GM12864 (cell line): ENCODE measurements around the gene LRRC2.

ENCODE experiments used
- DNase-seq: peaks from one replicate; pipeline ENCODE4 v3.0.0-alpha.2; 2011; ENCODE audit warnings: low read depth
- H3K4me3 ChIP-seq: 2 replicates; pipeline ENCODE4 v1.5.1; 2011; ENCODE audit warnings: mild to moderate bottlenecking, low read depth, low read length, control low read depth
- TF ChIP-seq, protein P1 (sequence below): IDR thresholded peaks from 2 replicates; pipeline ENCODE4 v1.5.1; 2011; ENCODE audit warnings: low read depth, mild to moderate bottlenecking, moderate library complexity, low read length, control low read depth, inconsistent platforms; ENCODE audit errors: missing control alignments

The LRRC2 gene

DNA sequence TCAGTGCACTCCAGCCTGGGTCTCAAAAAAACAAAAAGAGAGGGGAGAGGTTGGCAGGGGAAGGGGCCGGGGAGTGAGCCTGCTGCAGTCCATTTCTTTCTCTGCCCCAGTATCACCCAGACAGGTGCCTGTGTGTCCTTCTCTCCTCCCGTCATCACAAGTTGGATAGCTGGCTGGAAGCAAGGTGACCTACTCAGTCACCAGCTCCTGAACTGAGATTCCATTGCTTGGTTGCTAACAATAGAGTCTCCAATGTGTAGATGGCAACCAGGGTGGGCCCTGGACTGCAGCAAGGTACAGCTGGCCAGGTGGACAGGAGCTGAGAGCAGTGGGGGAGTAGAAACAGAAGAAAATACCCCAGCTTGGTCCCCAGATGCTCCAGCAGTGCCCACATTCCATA is 4.6 kb downstream of the LRRC2 start:
- DNase-seq, result no peak
- H3K4me3 ChIP-seq, result no peak overlapping the region
- TF ChIP-seq, protein P1, sequence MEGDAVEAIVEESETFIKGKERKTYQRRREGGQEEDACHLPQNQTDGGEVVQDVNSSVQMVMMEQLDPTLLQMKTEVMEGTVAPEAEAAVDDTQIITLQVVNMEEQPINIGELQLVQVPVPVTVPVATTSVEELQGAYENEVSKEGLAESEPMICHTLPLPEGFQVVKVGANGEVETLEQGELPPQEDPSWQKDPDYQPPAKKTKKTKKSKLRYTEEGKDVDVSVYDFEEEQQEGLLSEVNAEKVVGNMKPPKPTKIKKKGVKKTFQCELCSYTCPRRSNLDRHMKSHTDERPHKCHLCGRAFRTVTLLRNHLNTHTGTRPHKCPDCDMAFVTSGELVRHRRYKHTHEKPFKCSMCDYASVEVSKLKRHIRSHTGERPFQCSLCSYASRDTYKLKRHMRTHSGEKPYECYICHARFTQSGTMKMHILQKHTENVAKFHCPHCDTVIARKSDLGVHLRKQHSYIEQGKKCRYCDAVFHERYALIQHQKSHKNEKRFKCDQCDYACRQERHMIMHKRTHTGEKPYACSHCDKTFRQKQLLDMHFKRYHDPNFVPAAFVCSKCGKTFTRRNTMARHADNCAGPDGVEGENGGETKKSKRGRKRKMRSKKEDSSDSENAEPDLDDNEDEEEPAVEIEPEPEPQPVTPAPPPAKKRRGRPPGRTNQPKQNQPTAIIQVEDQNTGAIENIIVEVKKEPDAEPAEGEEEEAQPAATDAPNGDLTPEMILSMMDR, result no peak

DNA sequence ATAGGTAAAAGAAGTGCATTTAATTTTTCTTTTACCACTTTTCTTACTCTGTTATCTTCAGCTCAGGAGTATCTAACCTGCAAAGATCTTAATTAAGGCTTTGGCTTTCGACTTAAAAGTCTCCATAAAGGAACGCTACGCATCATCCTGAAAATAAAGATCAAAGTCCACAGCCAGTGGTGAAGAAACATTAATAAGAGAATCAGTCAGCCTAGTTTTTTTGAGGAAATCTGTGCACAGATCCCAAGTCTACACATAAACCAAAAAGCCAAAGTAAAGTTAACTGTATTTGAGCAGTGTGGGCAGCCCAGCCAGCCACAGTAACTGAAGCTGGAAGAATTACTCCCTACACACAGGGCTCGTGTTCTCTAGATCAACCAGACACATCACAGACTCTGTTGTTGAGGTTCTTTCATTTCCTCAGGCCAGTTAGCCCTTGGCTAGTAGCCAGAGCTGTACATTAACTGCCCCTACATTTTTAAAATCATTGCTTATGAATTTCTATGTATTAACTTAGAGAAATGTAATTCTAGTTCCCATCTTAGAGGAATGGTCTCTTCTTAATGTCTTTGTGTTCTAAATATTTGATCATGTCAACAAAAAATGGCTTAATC is 6.9 kb downstream of the LRRC2 start:
- no peak for DNase-seq
- H3K4me3 ChIP-seq, result no peak overlapping the region; the same call in 1 of the 2 replicates
- TF ChIP-seq, protein P1, result no peak

DNA sequence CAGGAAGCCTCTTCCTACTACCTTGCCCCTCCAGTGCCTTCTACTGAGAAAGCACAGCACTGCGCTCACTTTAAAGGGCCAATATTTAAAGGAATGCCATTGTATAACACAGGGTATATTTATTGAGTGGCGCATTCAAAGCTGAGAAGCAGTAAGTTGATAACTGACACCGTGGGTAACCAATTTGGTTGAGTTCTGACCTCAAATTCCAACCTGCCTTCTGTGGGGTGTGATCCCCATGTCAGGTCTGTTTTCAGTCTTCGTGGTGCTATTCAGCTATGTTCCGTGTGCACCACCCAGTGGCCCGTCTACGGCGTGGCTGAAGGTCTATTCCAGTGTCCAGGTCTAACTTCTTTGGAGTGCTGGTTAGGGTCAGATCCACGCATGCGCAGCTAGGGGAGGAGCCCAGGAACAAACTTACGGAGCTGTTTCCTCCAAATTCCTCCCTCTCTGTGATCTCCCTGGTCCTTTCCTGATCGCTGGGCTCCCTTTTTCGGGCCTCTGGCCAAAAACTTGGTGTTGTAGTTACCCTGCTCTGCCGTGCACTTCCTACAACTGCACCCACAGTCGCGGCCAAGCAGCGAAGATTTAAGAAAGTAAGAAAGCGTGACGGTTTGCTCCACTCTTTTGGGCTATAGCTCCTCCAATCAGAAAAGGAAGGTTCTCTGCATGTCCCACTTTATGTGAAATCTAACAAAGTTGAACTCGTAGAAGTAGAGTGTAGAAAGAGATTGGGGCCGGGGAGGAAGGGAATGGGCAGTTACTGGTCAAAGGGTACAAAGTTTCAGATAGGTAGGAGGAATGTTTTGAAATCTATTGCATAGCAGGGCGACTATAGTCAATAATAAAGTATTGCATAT is 7.7 kb downstream of the LRRC2 start:
- peak; percentile 90 for DNase-seq
- H3K4me3 ChIP-seq, result peak overlapping the region; percentile 58
- TF ChIP-seq, protein P1, result peak; percentile 86

DNA sequence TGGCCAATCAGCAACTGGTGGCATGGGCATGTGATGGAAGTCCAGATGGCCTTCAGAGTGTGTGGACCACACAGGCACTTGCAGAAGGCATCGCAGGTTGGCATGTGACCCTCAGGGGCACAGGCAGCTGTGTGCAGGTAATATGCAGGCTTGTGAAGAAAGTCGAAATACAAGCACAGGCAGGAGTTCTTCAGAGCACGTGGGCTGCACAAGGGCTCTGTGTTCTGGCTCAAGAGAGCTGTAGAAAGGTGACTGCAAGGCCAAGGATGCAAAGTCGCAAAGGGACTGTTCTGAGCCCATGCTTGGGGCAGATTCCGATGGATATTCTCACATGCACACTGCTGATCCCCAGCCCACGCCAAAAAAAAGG is 8.3 kb downstream of the LRRC2 start:
- TF ChIP-seq, protein P1, result no peak
- DNase-seq, result no peak
- no peak overlapping the region for H3K4me3 ChIP-seq

DNA sequence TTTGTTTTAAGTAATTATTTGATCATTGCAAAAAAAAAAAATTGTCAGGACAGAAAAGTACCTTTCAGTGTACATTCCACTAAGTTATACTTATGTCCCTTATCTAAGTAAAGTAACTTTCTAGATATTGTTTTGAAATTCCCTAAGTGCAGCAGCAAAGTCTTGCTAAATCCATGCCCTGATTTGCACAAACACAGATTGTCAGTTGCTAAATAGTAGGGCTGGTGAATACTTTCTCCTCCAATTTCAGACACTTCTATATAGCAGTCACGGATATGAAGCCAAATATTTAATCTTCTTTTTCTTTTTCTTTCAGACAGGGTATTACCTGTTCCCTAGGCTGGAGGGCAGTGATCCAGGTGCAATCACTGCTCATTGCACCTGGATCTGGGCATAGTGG is 12.9 kb downstream of the LRRC2 start:
- TF ChIP-seq, protein P1, result no peak

DNA sequence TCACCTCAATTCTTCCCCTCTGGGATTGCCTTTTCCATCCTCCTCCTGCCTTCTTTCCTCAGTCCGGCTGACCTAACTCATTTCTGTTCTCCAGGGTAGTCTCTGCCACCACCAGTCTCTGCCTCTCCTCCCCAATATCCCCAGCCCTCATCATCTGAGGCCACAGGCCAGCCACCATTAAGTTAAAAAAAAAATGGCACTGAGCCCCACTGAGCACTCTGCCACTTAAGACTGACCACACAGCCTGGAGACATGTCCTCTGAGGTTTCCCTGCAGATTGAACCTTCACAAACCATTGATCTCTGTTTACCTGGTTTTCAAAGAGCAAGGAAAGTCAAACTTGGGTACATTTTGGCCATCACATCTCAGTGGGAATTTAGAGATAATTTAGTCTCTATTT is 13.6 kb downstream of the LRRC2 start:
- H3K4me3 ChIP-seq, result no peak overlapping the region
- no peak for DNase-seq
- TF ChIP-seq, protein P1, result no peak

More for the DNA sequence above, 12.9 kb downstream of the LRRC2 start:
- no peak for DNase-seq
- H3K4me3 ChIP-seq, result no peak overlapping the region
